Activated gamma-delta T cell treated with anti-CD3 and anti-CD28 coated beads, Interleukin-2, amount 50 U/mL, for 16 hours (primary cell): ENCODE data around the gene ST6GALNAC5.
"Not testable (repeated sequence)": the region's sequence is repeated elsewhere in the genome, so short reads cannot be mapped to it uniquely, and the experiment has no call there.

Experiments used
- DNase-seq: peaks from one replicate; pipeline ENCODE4 v3.0.0-alpha.2; 2020; ENCODE audit warnings: low read depth

ST6GALNAC5 gene

DNA sequence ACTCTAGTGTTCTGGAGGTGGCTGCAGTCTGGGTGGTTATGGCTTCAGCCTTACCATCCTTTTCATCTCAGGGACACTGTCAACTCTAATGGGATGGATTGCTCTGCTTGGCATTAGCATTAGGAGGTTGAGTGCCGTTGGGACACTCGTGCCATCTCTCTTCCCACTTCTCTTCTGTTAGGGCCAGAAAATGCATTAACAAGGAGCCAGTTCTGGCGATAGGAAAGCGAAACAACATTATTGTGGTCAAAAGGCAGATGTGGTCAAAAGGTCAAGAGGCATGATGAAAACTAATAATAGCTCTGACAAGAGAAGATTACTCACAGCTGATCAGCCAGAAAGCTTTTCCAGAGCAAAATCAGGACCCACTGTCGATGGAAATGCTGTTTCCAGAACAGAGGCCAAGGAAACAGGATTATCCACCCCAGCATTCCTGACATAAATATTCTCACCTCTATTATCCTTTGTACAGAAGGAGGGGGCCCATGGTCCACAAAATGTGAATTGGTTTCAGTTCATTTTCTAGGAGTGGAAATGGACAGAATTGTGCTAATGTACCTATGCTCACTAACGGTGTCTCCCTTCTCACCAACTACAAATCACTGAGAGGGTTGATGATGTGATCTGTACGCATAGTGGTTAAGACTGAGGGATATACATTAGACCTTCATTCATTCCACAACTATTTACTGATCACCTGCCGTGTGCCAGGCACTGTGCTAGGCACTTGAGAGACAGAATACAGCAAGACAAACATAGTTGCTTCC lies 72.0 kb downstream of the ST6GALNAC5 start:
- no peak for DNase-seq

DNA sequence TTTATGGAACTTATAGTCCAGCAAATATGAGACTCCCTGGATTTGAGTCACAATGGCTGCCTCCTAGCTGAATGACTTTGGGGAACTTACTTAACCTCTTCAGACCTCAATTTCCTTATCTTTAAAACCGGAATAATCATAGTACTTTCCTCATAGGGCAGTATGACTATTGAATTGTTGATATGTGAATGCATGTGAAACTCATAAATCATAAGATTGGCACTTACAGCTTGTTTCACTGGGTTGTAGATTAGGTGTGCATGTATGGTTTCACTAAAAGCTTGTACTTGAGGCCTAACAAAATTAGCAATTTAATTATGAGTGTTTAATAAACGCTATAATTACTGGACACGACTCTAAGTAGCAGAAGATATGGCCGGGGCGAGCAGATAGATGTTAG lies 72.5 kb downstream of the ST6GALNAC5 start:
- no peak for DNase-seq

- DNase-seq = no peak
These were observed 73.5 kb downstream of the ST6GALNAC5 start for GRCh38 chr1:76940571-76941335.

- no peak for DNase-seq
These were observed 75.3 kb downstream of the ST6GALNAC5 start for GRCh38 chr1:76942549-76942948.

DNA sequence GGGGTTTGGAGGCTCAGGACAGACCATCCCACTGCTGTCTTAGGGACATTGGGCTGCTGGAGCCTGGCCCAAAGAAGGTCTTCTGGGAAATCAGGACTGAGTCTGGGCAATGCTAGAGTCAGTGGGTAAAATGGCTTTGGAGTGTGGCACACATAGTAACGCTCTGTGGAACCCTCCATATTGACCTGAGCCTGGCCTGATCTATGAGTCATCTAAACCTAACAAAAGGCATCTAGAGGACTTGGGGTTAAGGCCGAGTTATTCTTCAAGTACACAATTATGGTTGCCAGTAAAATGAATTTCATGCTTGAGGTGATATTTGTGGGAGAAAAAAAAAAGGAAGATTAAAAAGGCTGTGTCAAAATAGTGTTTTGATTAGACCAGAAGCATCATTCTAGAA lies 77.7 kb downstream of the ST6GALNAC5 start:
- no peak for DNase-seq

DNA sequence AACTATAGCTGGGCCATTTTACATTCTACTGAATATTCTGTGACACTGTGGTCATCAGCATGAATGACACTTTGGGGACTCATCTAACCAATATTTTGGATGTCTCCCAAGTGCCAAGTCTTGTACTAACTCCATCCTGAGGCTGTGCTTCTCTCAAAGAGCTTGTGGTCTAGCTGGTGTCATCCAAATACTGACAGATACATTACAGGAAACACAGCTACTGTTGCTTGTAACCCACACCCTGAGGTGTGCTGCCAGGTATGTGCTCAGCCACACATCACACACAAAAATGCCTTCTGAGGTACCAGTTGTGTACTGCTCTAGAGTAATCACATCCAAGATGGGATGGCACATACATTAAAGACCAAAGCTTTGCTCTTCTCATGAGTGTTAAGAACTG lies 81.6 kb downstream of the ST6GALNAC5 start:
- DNase-seq = no peak

DNA sequence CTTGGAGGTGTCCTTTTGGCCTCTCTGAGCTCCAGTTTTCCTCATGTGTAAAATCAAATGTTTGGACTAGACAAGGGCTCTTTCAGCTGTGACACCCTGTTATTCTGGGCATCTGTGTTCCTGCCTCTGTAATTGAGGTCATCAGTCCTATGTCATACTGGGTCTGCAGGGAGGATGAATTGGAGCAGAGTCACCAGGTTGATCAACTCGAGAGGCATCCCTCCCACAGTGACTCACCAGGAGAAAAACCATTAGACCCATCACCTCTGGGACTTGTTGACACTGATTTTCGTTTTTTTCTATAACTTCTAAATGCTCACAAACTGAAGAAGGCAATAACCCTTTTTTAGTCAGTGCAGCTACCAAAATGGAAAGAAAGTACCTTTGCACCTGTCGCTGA lies 82.2 kb downstream of the ST6GALNAC5 start:
- no peak for DNase-seq

DNA sequence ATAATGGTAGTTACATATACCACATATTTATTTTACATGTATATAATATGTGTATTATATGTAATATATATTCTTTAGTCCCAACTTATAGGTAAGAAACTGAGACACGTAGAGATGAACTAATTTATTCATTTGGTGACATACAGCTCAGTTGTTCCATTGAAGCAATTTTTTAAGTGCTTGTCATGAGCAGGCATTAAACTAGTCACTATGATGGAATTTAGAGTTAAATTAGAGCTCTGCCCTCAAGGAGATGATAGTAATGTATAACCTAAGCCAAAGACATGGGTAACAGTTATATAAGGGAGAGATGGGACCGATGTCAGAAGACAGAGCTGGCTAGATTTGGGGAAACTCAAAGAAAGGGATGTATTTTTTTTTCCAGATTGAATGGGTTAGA lies 83.0 kb downstream of the ST6GALNAC5 start:
- DNase-seq = no peak

- DNase-seq = no peak
These were observed 83.9 kb downstream of the ST6GALNAC5 start for GRCh38 chr1:76951153-76951552.

GRCh38 chr1:76955652-76956051 lies 88.4 kb downstream of the ST6GALNAC5 start:
- no peak for DNase-seq

DNA sequence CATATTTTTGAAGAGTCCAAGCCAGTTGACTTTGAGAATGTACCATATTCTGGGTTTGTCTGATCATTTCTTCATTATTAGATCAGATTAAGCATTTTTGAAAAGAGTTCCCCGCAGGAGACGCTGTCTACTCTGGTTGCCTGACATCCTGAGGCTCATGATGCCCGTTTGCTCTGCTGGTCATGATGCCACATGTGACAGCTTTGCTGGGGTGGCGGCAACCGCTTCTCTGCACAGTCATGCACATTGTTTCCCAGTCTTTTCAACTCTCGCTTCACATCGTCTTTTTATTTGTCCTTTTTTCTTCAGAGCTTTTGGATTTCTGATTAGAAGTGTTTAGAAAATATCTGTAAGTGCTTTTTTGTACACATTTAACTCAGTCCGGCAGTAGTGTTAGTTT lies 90.7 kb downstream of the ST6GALNAC5 start:
- DNase-seq = no peak

DNA sequence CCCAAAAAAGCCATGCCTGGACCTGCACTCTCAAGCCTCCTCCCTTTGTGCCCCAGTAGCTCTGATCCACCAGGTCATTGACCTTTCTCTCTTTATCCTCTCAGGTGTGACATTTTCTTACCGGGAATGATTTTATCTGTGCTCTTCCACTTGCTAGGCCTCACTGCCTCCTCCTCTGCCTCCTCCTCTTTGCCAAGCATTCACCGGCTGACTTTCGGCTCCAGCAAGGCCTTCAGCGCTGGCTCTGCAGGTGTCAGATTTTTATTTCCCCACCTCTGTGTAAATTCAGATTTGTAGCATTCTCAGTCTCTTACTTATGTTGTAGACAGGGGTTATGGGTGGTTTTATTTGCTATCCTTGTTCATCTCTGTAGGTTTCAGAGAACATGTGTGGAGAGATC lies 91.5 kb downstream of the ST6GALNAC5 start:
- DNase-seq = no peak

- no peak for DNase-seq
These were observed 92.3 kb downstream of the ST6GALNAC5 start for GRCh38 chr1:76959556-76959955.

GRCh38 chr1:76961181-76961819 lies 94.0 kb downstream of the ST6GALNAC5 start:
- no peak for DNase-seq

DNA sequence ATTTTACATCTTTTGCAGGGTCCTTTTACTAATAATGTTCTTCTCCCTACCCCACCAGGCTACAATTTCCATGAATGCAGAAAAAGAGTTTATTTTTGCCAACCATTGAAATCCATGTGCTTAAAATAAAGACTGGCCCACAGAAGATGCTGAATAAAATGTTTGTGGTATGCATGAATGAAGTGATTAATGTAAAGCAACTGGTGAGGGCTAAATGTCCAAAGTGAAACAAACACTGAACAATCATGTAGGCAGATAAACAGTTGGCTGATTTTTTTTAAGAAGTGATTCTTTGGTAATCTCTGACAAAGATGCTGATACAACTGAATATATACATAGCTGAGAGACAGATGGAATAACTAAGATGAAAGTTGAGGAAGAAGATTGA lies 94.5 kb downstream of the ST6GALNAC5 start:
- DNase-seq = no peak

GRCh38 chr1:76981267-76981666 lies 114.0 kb downstream of the ST6GALNAC5 start:
- not testable (repeated sequence) for DNase-seq

DNA sequence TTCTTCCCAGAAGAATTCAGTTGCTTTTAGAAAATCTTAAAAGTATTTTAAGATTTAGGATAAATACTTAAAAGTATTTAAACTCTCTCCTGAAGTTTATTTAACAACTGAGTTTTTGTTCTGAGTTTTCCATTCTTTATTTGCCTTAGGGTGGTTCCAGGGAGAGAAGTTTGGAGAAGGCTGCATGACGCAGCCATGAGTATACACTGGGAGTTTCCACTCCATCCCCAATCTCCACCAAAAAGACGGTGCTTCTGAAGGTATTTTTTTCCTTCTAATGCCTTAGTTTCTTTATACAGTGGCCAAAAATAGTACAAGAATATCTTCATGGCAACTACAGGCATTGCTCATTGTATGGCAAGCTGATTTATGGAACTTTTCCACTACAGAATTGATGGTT lies 122.7 kb downstream of the ST6GALNAC5 start:
- DNase-seq = no peak

DNA sequence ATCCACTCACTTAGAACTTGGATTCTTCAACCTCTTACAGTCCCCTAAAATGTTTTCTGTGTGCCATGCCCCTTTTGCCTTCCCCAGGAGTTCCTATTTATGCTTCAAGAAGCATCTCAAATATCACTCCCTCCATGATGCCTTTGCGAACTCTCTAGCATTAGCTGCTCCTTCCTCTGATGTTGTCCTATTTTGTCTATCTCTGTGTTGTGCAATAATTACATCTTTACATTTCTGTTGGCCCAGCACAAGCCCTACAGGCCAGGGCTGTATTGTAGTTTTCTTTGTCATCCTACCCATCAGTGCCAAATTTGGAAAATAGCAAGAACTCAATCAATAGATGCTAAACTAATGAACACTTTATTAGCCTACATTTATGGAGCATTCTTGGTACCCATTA lies 125.8 kb downstream of the ST6GALNAC5 start:
- no peak for DNase-seq

GRCh38 chr1:76998582-76999223 lies 131.4 kb downstream of the ST6GALNAC5 start:
- DNase-seq = no peak

GRCh38 chr1:77007675-77008074 lies 140.4 kb downstream of the ST6GALNAC5 start:
- DNase-seq = no peak

GRCh38 chr1:77010937-77011336 lies 143.7 kb downstream of the ST6GALNAC5 start:
- DNase-seq = no peak

- no peak for DNase-seq
These were observed 144.8 kb downstream of the ST6GALNAC5 start for GRCh38 chr1:77012066-77012465.
